ENCODE results near the gene PXDC1. TPM values are rescaled to one million over a fixed set of nuclear protein-coding genes. Genes with fewer than 3 reads are reported as not detected.
"Not testable (repeated sequence)": the region's sequence is repeated elsewhere in the genome, so short reads cannot be mapped to it uniquely, and the experiment has no call there.

Gene PXDC1
- total RNA-seq, 4 donors from 2014 or later: 106 to 205 (median 122) TPM

GRCh38 chr6:3775386-3775785, 23.9 kb upstream of the PXDC1 start:
- no peak for TF ChIP-seq CTCF (IDR thresholded peaks at IDR 0.05)
- no peak for DNase-seq (ENCODE audit: low spot score)

GRCh38 chr6:3773678-3774298, 22.3 kb upstream of the PXDC1 start:
- TF ChIP-seq CTCF (IDR thresholded peaks at IDR 0.05): no peak
- ATAC-seq (ENCODE audit: low FRiP score): no peak
- no peak for DNase-seq (ENCODE audit: low spot score)

More at GRCh38 chr6:3775386-3775785, 23.9 kb upstream of the PXDC1 start:
- ATAC-seq (ENCODE audit: low FRiP score): no peak

- not testable (repeated sequence) for DNase-seq (ENCODE audit: low spot score); ATAC-seq (ENCODE audit: low FRiP score)
Measured at GRCh38 chr6:3772127-3772999, 20.9 kb upstream of the PXDC1 start.

- DNase-seq (ENCODE audit: low spot score) (no peak), ATAC-seq (ENCODE audit: low FRiP score) (no peak)
- no peak for TF ChIP-seq CTCF (IDR thresholded peaks at IDR 0.05)
Measured at GRCh38 chr6:3771407-3772011, 20.0 kb upstream of the PXDC1 start.

- ATAC-seq (ENCODE audit: low FRiP score) (no peak), DNase-seq (ENCODE audit: low spot score) (no peak)
- no peak for TF ChIP-seq CTCF (IDR thresholded peaks at IDR 0.05)
Measured at GRCh38 chr6:3770023-3770720, 18.7 kb upstream of the PXDC1 start.

GRCh38 chr6:3769610-3770009, 18.1 kb upstream of the PXDC1 start:
- TF ChIP-seq CTCF (IDR thresholded peaks at IDR 0.05): no peak
- peak; percentile 65 for ATAC-seq (ENCODE audit: low FRiP score)
- no peak for DNase-seq (ENCODE audit: low spot score)

- ATAC-seq (ENCODE audit: low FRiP score): no peak
- no peak for DNase-seq (ENCODE audit: low spot score)
- no peak for TF ChIP-seq CTCF (IDR thresholded peaks at IDR 0.05)
Measured at GRCh38 chr6:3768502-3768901, 17.0 kb upstream of the PXDC1 start.

- DNase-seq (ENCODE audit: low spot score); ATAC-seq (ENCODE audit: low FRiP score): not testable (repeated sequence)
Measured at GRCh38 chr6:3767483-3767882, 16.0 kb upstream of the PXDC1 start.

All from omental fat pad (tissue), 4 donors.